HepG2 (cell line): Measurements from ENCODE around the gene QSOX2. TPM values are rescaled to one million over a fixed set of nuclear protein-coding genes. Genes with fewer than 3 reads are reported as not detected.

Experiments used
- DMTF1 ChIP-seq: sonication (generic); formaldehyde crosslinking; IDR thresholded peaks from 2 replicates; pipeline ENCODE4 v1.4.0; 2020; ENCODE audit warnings: mild to moderate bottlenecking, missing genetic modification reagents
- ERF ChIP-seq: IDR thresholded peaks from 2 replicates; pipeline ENCODE4 v1.6.1; 2018; ENCODE audit warnings: missing biosample characterization, missing genetic modification reagents
- FOXP1 ChIP-seq, 2 experiments: fragments of 450-650 bp in 1 of 2; IDR thresholded peaks; 2 replicates each; pipeline ENCODE4 v1.6.1; 2017 to 2018; ENCODE audit warnings: antibody characterized with exemption in 1 of 2
- GATA4 ChIP-seq: sonication (generic); IDR thresholded peaks from 2 replicates; pipeline ENCODE4 v1.6.1; 2016; ENCODE audit warnings: antibody characterized with exemption, low read depth, borderline replicate concordance
- KLF12 ChIP-seq: sonication (generic); formaldehyde crosslinking; IDR thresholded peaks from 2 replicates; pipeline ENCODE4 v1.4.0; 2020; ENCODE audit warnings: missing genetic modification reagents, borderline replicate concordance
- NCOA5 ChIP-seq: sonication (generic); formaldehyde crosslinking; IDR thresholded peaks from 2 replicates; pipeline ENCODE4 v1.4.0; 2020; ENCODE audit warnings: missing genetic modification reagents
- NCOR1 ChIP-seq: fragments of 200-600 bp; sonication (generic); IDR thresholded peaks from 2 replicates; pipeline ENCODE4 v1.7.0; 2017; ENCODE audit warnings: antibody characterized with exemption, low read length, borderline replicate concordance
- NFATC3 ChIP-seq: sonication (generic); formaldehyde crosslinking; IDR thresholded peaks from 2 replicates; pipeline ENCODE4 v1.5.1; 2020; ENCODE audit warnings: mild to moderate bottlenecking, missing genetic modification reagents
- NFKBIZ ChIP-seq: IDR thresholded peaks from 2 replicates; pipeline ENCODE4 v1.6.1; 2018; ENCODE audit warnings: missing genetic modification reagents, missing compliant biosample characterization
- PPARG ChIP-seq: conservative IDR thresholded peaks from 2 replicates; pipeline ENCODE4 v1.6.1; 2016; ENCODE audit warnings: missing biosample characterization, missing genetic modification reagents
- SATB2 ChIP-seq: sonication (generic); formaldehyde crosslinking; IDR thresholded peaks from 2 replicates; pipeline ENCODE4 v1.5.0; 2020; ENCODE audit warnings: missing genetic modification reagents
- TRIM24 ChIP-seq: sonication (generic); formaldehyde crosslinking; IDR thresholded peaks from 2 replicates; pipeline ENCODE4 v1.8.0; 2022; ENCODE audit warnings: mild to moderate bottlenecking, missing genetic modification reagents
- U2AF2 ChIP-seq: fragments of 200-400 bp; formaldehyde crosslinking; IDR thresholded peaks from 2 replicates; pipeline ENCODE4 v1.6.1; 2017; ENCODE audit warnings: low read depth, mild to moderate bottlenecking, low read length
- YEATS2 ChIP-seq: sonication (generic); formaldehyde crosslinking; IDR thresholded peaks from 2 replicates; pipeline ENCODE4 v1.4.0; 2020; ENCODE audit warnings: missing genetic modification reagents, borderline replicate concordance
- ZFP1 ChIP-seq: IDR thresholded peaks from 2 replicates; pipeline ENCODE4 v1.6.1; 2016
- ZNF331 ChIP-seq: sonication (generic); formaldehyde crosslinking; IDR thresholded peaks from 2 replicates; pipeline ENCODE4 v1.4.0; 2020; ENCODE audit warnings: missing genetic modification reagents
- ZNF446 ChIP-seq: sonication (generic); formaldehyde crosslinking; IDR thresholded peaks from 2 replicates; pipeline ENCODE4 v1.5.0; 2020; ENCODE audit warnings: mild to moderate bottlenecking, missing genetic modification reagents
- ZNF549 ChIP-seq: sonication (generic); formaldehyde crosslinking; IDR thresholded peaks from 2 replicates; pipeline ENCODE4 v1.5.0; 2020; ENCODE audit warnings: missing genetic modification reagents
- ZSCAN31 ChIP-seq: sonication (generic); formaldehyde crosslinking; IDR thresholded peaks from 2 replicates; pipeline ENCODE4 v1.5.0; 2020; ENCODE audit warnings: low read depth, mild to moderate bottlenecking, missing genetic modification reagents
- polyA plus RNA-seq, 8 experiments: library from polyadenylated mRNA; depleted of rRNA in 3 of 8; stranded (reverse) in 7 of 8; unstranded in 1 of 8; fragments of >200 nt; fragmentation: Illumina TruSeq in 4 of 8; extraction: Trizol in 4 of 8; gene quantifications; 2 replicates each; pipeline versions ENCODE4 v1.2.1 to v1.2.3, GENCODE V29; 2011 to 2016; ENCODE audit warnings: low read depth in 4 of 8, missing spikeins in 1 of 8, mixed read lengths in 1 of 8; ENCODE audit not compliant: insufficient read depth in 1 of 8
- total RNA-seq, 5 experiments: library from RNA; depleted of rRNA; stranded (reverse); fragments of >200 nt; fragmentation: Illumina TruSeq; extraction: Trizol; gene quantifications; 2 replicates each; pipeline ENCODE4 v1.2.3, GENCODE V29; 2016; ENCODE audit warnings: low read depth in 1 of 5
- TF ChIP-seq, protein P1 (sequence below): sonication (generic); formaldehyde crosslinking; IDR thresholded peaks from 2 replicates; pipeline ENCODE4 v1.5.0; 2020; ENCODE audit warnings: mild to moderate bottlenecking, missing genetic modification reagents, moderate library complexity
- TF ChIP-seq, protein P2 (sequence below): sonication (generic); formaldehyde crosslinking; IDR thresholded peaks from 2 replicates; pipeline ENCODE4 v1.4.0; 2020; ENCODE audit warnings: mild to moderate bottlenecking, missing genetic modification reagents
- TF ChIP-seq, protein P3 (sequence below): sonication (generic); formaldehyde crosslinking; IDR thresholded peaks from 2 replicates; pipeline ENCODE4 v1.8.1; 2023; ENCODE audit warnings: missing genetic modification reagents, inconsistent platforms, borderline replicate concordance

Gene QSOX2
- total and polyA plus RNA-seq, 2 of the 13 experiments (the other 11 are each of a cell fraction or from before 2014, with no cell fraction given): 27.1 to 42.1 TPM

- TF ChIP-seq ZNF549 (CRISPR knock-in tag): no peak
- TF ChIP-seq DMTF1 (CRISPR knock-in tag): no peak
- TF ChIP-seq NCOR1: no peak
- TF ChIP-seq FOXP1 (IDR thresholded peaks at IDR 0.05): no peak
- no peak for TF ChIP-seq FOXP1 (CRISPR knock-in tag; IDR thresholded peaks at IDR 0.05)
- TF ChIP-seq, protein P1, sequence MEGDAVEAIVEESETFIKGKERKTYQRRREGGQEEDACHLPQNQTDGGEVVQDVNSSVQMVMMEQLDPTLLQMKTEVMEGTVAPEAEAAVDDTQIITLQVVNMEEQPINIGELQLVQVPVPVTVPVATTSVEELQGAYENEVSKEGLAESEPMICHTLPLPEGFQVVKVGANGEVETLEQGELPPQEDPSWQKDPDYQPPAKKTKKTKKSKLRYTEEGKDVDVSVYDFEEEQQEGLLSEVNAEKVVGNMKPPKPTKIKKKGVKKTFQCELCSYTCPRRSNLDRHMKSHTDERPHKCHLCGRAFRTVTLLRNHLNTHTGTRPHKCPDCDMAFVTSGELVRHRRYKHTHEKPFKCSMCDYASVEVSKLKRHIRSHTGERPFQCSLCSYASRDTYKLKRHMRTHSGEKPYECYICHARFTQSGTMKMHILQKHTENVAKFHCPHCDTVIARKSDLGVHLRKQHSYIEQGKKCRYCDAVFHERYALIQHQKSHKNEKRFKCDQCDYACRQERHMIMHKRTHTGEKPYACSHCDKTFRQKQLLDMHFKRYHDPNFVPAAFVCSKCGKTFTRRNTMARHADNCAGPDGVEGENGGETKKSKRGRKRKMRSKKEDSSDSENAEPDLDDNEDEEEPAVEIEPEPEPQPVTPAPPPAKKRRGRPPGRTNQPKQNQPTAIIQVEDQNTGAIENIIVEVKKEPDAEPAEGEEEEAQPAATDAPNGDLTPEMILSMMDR (CRISPR knock-in tag): no peak
- no peak for TF ChIP-seq YEATS2
- no peak for TF ChIP-seq NFATC3 (CRISPR knock-in tag)
- TF ChIP-seq KLF12 (CRISPR knock-in tag): 0 out of 2 replicates have a peak, but pooled peaks have one; percentile 43
- TF ChIP-seq SATB2: no peak
- no peak for TF ChIP-seq ZFP1 (CRISPR knock-in tag)
- no peak for TF ChIP-seq NCOA5 (CRISPR knock-in tag)
- 0 out of 2 replicates have a peak, but pooled peaks have one; percentile 62 for TF ChIP-seq ZSCAN31 (CRISPR knock-in tag)
- TF ChIP-seq TRIM24 (CRISPR knock-in tag): no peak
- TF ChIP-seq U2AF2: no peak
- TF ChIP-seq, protein P2, sequence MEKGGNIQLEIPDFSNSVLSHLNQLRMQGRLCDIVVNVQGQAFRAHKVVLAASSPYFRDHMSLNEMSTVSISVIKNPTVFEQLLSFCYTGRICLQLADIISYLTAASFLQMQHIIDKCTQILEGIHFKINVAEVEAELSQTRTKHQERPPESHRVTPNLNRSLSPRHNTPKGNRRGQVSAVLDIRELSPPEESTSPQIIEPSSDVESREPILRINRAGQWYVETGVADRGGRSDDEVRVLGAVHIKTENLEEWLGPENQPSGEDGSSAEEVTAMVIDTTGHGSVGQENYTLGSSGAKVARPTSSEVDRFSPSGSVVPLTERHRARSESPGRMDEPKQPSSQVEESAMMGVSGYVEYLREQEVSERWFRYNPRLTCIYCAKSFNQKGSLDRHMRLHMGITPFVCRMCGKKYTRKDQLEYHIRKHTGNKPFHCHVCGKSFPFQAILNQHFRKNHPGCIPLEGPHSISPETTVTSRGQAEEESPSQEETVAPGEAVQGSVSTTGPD (CRISPR knock-in tag): no peak
- TF ChIP-seq, protein P3, sequence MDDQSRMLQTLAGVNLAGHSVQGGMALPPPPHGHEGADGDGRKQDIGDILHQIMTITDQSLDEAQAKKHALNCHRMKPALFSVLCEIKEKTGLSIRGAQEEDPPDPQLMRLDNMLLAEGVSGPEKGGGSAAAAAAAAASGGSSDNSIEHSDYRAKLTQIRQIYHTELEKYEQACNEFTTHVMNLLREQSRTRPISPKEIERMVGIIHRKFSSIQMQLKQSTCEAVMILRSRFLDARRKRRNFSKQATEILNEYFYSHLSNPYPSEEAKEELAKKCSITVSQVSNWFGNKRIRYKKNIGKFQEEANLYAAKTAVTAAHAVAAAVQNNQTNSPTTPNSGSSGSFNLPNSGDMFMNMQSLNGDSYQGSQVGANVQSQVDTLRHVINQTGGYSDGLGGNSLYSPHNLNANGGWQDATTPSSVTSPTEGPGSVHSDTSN (CRISPR knock-in tag): 0 out of 2 replicates have a peak, but pooled peaks have one; percentile 52
- 0 out of 2 replicates have a peak, but pooled peaks have one; percentile 60 for TF ChIP-seq ERF (CRISPR knock-in tag)
- TF ChIP-seq ZNF331: 0 out of 2 replicates have a peak, but pooled peaks have one; percentile 21
- TF ChIP-seq GATA4: no peak
- peak; percentile 30; the same call in 1 of the 2 replicates for TF ChIP-seq PPARG
- no peak for TF ChIP-seq NFKBIZ (CRISPR knock-in tag)
- peak; percentile 63; the same call in 1 of the 2 replicates for TF ChIP-seq ZNF446 (CRISPR knock-in tag)
These were observed 40.5 kb downstream of the QSOX2 start, which contains the start of gene LHX3 (continued) for GRCh38 chr9:136204838-136205706.
